ENCODE results near the gene STN1. TPM values are rescaled to one million over a fixed set of nuclear protein-coding genes. Genes with fewer than 3 reads are reported as not detected.

Gene STN1
- total RNA-seq, 1 donor from 2014 or later, result 17.3 TPM

DNA sequence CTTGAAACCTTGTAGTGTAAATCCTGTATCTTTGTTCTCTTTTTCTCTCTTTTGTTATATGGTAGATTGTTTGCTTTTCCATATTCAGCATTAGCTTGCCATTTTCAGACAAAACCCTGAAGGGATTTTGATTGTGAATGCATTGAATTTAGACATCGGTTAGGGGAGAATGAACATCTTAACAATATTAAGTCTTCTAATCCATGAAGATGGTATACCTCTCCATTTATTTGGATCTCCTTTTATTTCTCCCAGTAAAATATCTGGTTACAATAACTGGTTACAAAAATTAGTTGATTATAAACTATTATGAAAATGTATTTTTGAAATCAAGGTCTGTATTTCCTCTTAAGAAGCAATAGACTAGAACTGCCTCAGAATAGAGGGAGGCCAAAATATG is 36.6 kb upstream of the STN1 start:
- H4K20me1 ChIP-seq (ENCODE audit: insufficient read depth, low read length), result no peaks in the 10 kb centered on the region
- H3K79me2 ChIP-seq (ENCODE audit: insufficient read depth, low read length), result no peaks in the 10 kb centered on the region
- H3K27ac ChIP-seq (ENCODE audit: low read depth, low read length), result no peak overlapping the region
- Mint-ChIP-seq H3K4me1 (ENCODE audit: low read depth, unreplicated experiment) (no peaks in the 10 kb centered on the region), H3K36me3 (ENCODE audit: low read depth, unreplicated experiment) (no peaks in the 10 kb centered on the region), H3K9me3 (ENCODE audit: unreplicated experiment) (peaks cover 2% of the 10 kb centered on the region), H3K27me3 (ENCODE audit: low read depth, unreplicated experiment) (no peaks in the 10 kb centered on the region), H3K27ac (ENCODE audit: unreplicated experiment) (no peak overlapping the region), H3K4me3 (ENCODE audit: unreplicated experiment) (no peak overlapping the region)
- no peak for TF ChIP-seq EZH2 (IDR thresholded peaks at IDR 0.05; ENCODE audit: insufficient read depth, low read length)
- TF ChIP-seq, protein P1, sequence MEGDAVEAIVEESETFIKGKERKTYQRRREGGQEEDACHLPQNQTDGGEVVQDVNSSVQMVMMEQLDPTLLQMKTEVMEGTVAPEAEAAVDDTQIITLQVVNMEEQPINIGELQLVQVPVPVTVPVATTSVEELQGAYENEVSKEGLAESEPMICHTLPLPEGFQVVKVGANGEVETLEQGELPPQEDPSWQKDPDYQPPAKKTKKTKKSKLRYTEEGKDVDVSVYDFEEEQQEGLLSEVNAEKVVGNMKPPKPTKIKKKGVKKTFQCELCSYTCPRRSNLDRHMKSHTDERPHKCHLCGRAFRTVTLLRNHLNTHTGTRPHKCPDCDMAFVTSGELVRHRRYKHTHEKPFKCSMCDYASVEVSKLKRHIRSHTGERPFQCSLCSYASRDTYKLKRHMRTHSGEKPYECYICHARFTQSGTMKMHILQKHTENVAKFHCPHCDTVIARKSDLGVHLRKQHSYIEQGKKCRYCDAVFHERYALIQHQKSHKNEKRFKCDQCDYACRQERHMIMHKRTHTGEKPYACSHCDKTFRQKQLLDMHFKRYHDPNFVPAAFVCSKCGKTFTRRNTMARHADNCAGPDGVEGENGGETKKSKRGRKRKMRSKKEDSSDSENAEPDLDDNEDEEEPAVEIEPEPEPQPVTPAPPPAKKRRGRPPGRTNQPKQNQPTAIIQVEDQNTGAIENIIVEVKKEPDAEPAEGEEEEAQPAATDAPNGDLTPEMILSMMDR (IDR thresholded peaks at IDR 0.05; ENCODE audit: insufficient read depth, low read depth, low read length), result no peak
- H2AFZ ChIP-seq (ENCODE audit: low read depth, low read length), result no peak overlapping the region
- no peak overlapping the region for H3K9ac ChIP-seq (ENCODE audit: low read length)
- H3K4me3 ChIP-seq (ENCODE audit: insufficient read depth, low read depth, low read length), result no peak overlapping the region
- H3K27me3 ChIP-seq (ENCODE audit: insufficient read depth, low read length), result no peaks in the 10 kb centered on the region
- no peak for DNase-seq (ENCODE audit: low read depth)
- no peak overlapping the region for H3K4me2 ChIP-seq (ENCODE audit: low read length)
- H3K36me3 ChIP-seq (ENCODE audit: insufficient read depth, low read length), result no peaks in the 10 kb centered on the region
- H3K9me3 ChIP-seq (ENCODE audit: insufficient read depth, low read depth, low read length), result no peaks in the 10 kb centered on the region
- no peaks in the 10 kb centered on the region for H3K4me1 ChIP-seq (ENCODE audit: insufficient read depth, low read length)
- no peak for FAIRE-seq

DNA sequence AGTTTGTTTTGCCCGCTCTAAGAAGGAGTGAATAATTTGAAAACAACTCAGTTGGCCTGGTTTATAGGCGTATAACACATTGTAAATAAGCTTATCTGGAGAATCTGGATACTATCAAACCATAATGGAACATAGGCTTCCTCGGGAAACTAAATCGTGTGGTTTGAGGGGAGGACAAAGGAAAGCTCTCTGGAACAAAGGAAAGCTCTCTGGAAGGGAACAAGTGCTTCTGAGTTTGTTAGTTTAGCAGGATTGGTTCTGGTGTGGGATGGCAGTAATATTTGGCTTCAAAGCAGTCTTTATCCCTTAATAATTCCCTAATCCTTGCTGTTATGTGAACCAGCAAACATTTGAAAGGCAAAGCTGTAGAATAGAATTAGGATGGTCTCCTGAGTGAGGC is 34.0 kb upstream of the STN1 start:
- H2AFZ ChIP-seq (ENCODE audit: low read depth, low read length), result no peak overlapping the region
- H3K27me3 ChIP-seq (ENCODE audit: insufficient read depth, low read length), result no peaks in the 10 kb centered on the region
- TF ChIP-seq EZH2 (IDR thresholded peaks at IDR 0.05; ENCODE audit: insufficient read depth, low read length), result no peak
- TF ChIP-seq, protein P1 (IDR thresholded peaks at IDR 0.05; ENCODE audit: insufficient read depth, low read depth, low read length), result no peak
- H3K4me1 Mint-ChIP-seq (ENCODE audit: low read depth, unreplicated experiment), result no peaks in the 10 kb centered on the region
- no peaks in the 10 kb centered on the region for H3K79me2 ChIP-seq (ENCODE audit: insufficient read depth, low read length)
- H3K9me3 Mint-ChIP-seq (ENCODE audit: unreplicated experiment), result peaks cover 2% of the 10 kb centered on the region
- H3K36me3 Mint-ChIP-seq (ENCODE audit: low read depth, unreplicated experiment), result no peaks in the 10 kb centered on the region
- H3K36me3 ChIP-seq (ENCODE audit: insufficient read depth, low read length), result no peaks in the 10 kb centered on the region
- no peaks in the 10 kb centered on the region for H4K20me1 ChIP-seq (ENCODE audit: insufficient read depth, low read length)
- no peak overlapping the region for H3K27ac Mint-ChIP-seq (ENCODE audit: unreplicated experiment)
- no peak overlapping the region for H3K27ac ChIP-seq (ENCODE audit: low read depth, low read length)
- no peak overlapping the region for H3K9ac ChIP-seq (ENCODE audit: low read length)
- DNase-seq (ENCODE audit: low read depth) (no peak), FAIRE-seq (no peak)
- no peak overlapping the region for H3K4me2 ChIP-seq (ENCODE audit: low read length)
- no peak overlapping the region for H3K4me3 Mint-ChIP-seq (ENCODE audit: unreplicated experiment)
- no peaks in the 10 kb centered on the region for H3K27me3 Mint-ChIP-seq (ENCODE audit: low read depth, unreplicated experiment)
- no peaks in the 10 kb centered on the region for H3K9me3 ChIP-seq (ENCODE audit: insufficient read depth, low read depth, low read length)
- no peaks in the 10 kb centered on the region for H3K4me1 ChIP-seq (ENCODE audit: insufficient read depth, low read length)
- H3K4me3 ChIP-seq (ENCODE audit: insufficient read depth, low read depth, low read length), result no peak overlapping the region

DNA sequence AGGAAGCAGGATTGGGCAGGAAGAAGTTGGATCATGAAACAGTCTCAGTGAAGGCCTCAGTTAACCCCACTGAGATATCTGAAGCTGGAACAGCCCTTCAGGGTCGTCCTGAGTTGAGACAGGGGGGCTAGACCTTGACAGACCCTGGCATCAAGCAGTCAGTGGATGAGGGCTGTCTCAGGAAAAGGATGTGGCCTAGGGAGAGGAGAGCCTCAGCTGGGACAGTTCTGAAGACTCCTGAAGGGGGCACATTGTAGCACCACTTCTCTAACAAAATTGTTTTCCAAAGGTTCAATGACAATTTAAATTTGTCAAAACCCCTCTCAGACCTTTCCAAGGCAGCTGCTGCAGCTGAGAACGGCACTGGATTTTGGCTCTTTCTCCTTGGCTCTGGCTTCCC is 33.2 kb upstream of the STN1 start:
- DNase-seq (ENCODE audit: low read depth) (no peak), FAIRE-seq (no peak)
- no peak overlapping the region for H3K27ac ChIP-seq (ENCODE audit: low read depth, low read length)
- no peak overlapping the region for H2AFZ ChIP-seq (ENCODE audit: low read depth, low read length)
- Mint-ChIP-seq H3K27ac (ENCODE audit: unreplicated experiment) (no peak overlapping the region), H3K27me3 (ENCODE audit: low read depth, unreplicated experiment) (no peaks in the 10 kb centered on the region), H3K4me3 (ENCODE audit: unreplicated experiment) (no peak overlapping the region), H3K4me1 (ENCODE audit: low read depth, unreplicated experiment) (no peaks in the 10 kb centered on the region), H3K36me3 (ENCODE audit: low read depth, unreplicated experiment) (no peaks in the 10 kb centered on the region), H3K9me3 (ENCODE audit: unreplicated experiment) (peaks cover 2% of the 10 kb centered on the region)
- H4K20me1 ChIP-seq (ENCODE audit: insufficient read depth, low read length), result no peaks in the 10 kb centered on the region
- no peak overlapping the region for H3K4me2 ChIP-seq (ENCODE audit: low read length)
- no peaks in the 10 kb centered on the region for H3K36me3 ChIP-seq (ENCODE audit: insufficient read depth, low read length)
- no peaks in the 10 kb centered on the region for H3K4me1 ChIP-seq (ENCODE audit: insufficient read depth, low read length)
- no peaks in the 10 kb centered on the region for H3K79me2 ChIP-seq (ENCODE audit: insufficient read depth, low read length)
- no peak overlapping the region for H3K9ac ChIP-seq (ENCODE audit: low read length)
- no peak for TF ChIP-seq EZH2 (IDR thresholded peaks at IDR 0.05; ENCODE audit: insufficient read depth, low read length)
- TF ChIP-seq, protein P1 (IDR thresholded peaks at IDR 0.05; ENCODE audit: insufficient read depth, low read depth, low read length), result no peak
- no peaks in the 10 kb centered on the region for H3K27me3 ChIP-seq (ENCODE audit: insufficient read depth, low read length)
- no peak overlapping the region for H3K4me3 ChIP-seq (ENCODE audit: insufficient read depth, low read depth, low read length)
- no peaks in the 10 kb centered on the region for H3K9me3 ChIP-seq (ENCODE audit: insufficient read depth, low read depth, low read length)

All from astrocyte (in vitro differentiated cells and primary cell).